ENCODE results near the gene PPM1F. TPM values are rescaled to one million over a fixed set of nuclear protein-coding genes. Genes with fewer than 3 reads are reported as not detected.
"Not testable (repeated sequence)": the region's sequence is repeated elsewhere in the genome, so short reads cannot be mapped to it uniquely, and the experiment has no call there.

Gene PPM1F
- total RNA-seq, 2 experiments from 2014 or later, result 15.3 to 15.7 TPM

DNA sequence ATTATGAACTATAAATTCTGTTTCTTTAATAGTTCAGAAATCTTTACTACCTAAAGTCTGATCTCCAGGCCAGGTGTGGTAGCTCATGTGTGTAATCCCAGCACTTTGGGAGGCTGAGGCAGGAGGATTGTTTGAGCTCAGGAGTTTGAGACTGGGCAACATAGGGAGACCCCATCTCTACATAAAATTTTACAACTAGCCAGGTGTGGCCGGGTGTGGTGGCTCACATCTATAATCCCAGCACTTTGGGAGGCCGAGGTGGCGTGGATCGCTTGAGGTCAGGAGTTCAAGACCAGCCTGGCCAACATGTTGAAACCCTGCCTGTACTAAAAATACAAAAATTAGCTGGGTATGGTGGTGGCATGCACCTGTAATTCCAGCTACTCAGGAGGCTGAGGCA lies 79.9 kb downstream of the PPM1F start:
- ATAC-seq; DNase-seq; CTCF ChIA-PET; POLR2A ChIA-PET; H3K4me3 Mint-ChIP-seq; H3K36me3 Mint-ChIP-seq (ENCODE audit: low read depth); H3K9me3 Mint-ChIP-seq (ENCODE audit: insufficient read depth); H3K27me3 Mint-ChIP-seq (ENCODE audit: low read depth); H3K27ac Mint-ChIP-seq: not testable (repeated sequence)
- H3K4me1 Mint-ChIP-seq (ENCODE audit: low read depth), result peaks cover 19% of the 10 kb centered on the region

Other genes starting within 250 kb of the PPM1F start
- 1 to 10 TPM; 6.3 to 8.8 TPM for gene YPEL1, start 217.1 kb downstream of the PPM1F start, total RNA-seq
- gene MAPK1, start 85.2 kb downstream of the PPM1F start, total RNA-seq, result 100 to 1,000 TPM; 141 to 144 TPM
- 10 to 100 TPM; 47.3 to 49.9 TPM for gene TOP3B, start 29.9 kb upstream of the PPM1F start, total RNA-seq